Epithelial cell of proximal tubule (primary cell): ENCODE measurements around the gene TAF15. TPM values are rescaled to one million over a fixed set of nuclear protein-coding genes. Genes with fewer than 3 reads are reported as not detected.

Source experiments
- DNase-seq: peaks from one replicate; pipeline ENCODE4 v3.0.0-alpha.2; 2011; ENCODE audit warnings: low read depth
- H3K4me3 ChIP-seq: 2 replicates; pipeline ENCODE4 v1.5.1; 2011; ENCODE audit warnings: low read depth, mild to moderate bottlenecking, low read length
- CTCF ChIP-seq: conservative IDR thresholded peaks from 2 replicates; pipeline ENCODE4 v1.5.1; 2012; ENCODE audit warnings: low read depth, mild to moderate bottlenecking, low read length
- total RNA-seq: library from RNA; depleted of rRNA; stranded (reverse); fragments of >200 nt; gene quantifications from 2 replicates; pipeline ENCODE4 v1.2.3, GENCODE V29; 2015

TAF15 gene
- total RNA-seq, 1 donor from 2014 or later: 17.3 TPM

GRCh38 chr17:35786941-35787432, 22.3 kb upstream of the TAF15 start:
- no peak overlapping the region for H3K4me3 ChIP-seq
- DNase-seq: no peak
- TF ChIP-seq CTCF: no peak

- no peak for TF ChIP-seq CTCF
- DNase-seq: peak; percentile 88
- peak overlapping the region; percentile 26 for H3K4me3 ChIP-seq
These were observed 20.6 kb upstream of the TAF15 start for GRCh38 chr17:35788477-35789368.

- DNase-seq: no peak
- no peak overlapping the region for H3K4me3 ChIP-seq
- no peak for TF ChIP-seq CTCF
These were observed 18.4 kb upstream of the TAF15 start for GRCh38 chr17:35790841-35791240.

GRCh38 chr17:35791681-35792350, 17.5 kb upstream of the TAF15 start:
- TF ChIP-seq CTCF: no peak
- H3K4me3 ChIP-seq: no peak overlapping the region
- no peak for DNase-seq

- no peak for DNase-seq
- TF ChIP-seq CTCF: no peak
- H3K4me3 ChIP-seq: no peak overlapping the region
These were observed 16.0 kb upstream of the TAF15 start for GRCh38 chr17:35793257-35793656.

GRCh38 chr17:35795007-35795870, 14.0 kb upstream of the TAF15 start, which contains the start of gene MMP28:
Gene MMP28 (minus strand): TSS chr17:35795641. CDS start chr17:35795377, 264 bp downstream.
- TF ChIP-seq CTCF: no peak
- DNase-seq: no peak
- H3K4me3 ChIP-seq: peak within 1 kb of the TSS; percentile 65
